ENCODE measurements around the gene SLC7A9. TPM values are rescaled to one million over a fixed set of nuclear protein-coding genes. Genes with fewer than 3 reads are reported as not detected.

Gene SLC7A9
- total and polyA plus RNA-seq, 2 donors (not counting 3 experiments of a cell fraction or from before 2014, with no cell fraction given): 0.06 TPM; not detected in 1

DNA sequence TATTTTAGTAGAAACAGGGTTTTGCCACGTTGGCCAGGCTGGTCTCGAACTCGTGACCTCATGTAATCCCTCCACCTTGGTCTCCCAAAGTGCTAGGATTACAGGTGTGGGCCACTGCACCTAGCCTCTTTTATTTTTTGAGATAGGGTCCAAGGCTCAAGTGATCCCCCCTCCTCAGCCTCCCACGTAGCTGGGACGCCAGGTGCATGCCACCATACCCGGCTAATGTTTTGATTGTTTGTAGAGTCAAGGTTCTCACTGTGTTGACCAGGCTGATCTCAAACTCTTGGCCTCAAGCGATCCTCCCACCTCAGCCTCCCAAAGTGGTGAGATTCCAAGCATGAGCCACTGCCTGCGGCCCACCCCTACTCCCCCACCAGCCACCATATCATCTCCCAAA, 6.3 kb downstream of the SLC7A9 start:
- H3K4me1 ChIP-seq (ENCODE audit: control insufficient read depth, extremely low read depth, insufficient read depth, low read length): no peaks in the 10 kb centered on the region
- no peak overlapping the region for H3K4me3 ChIP-seq (replicated peaks in 1 of 3; ENCODE audit: insufficient read depth in 1 of 3, low read depth in 1 of 3, low read length in 3 of 3)
- no peaks in the 10 kb centered on the region for H4K20me1 ChIP-seq (replicated peaks; ENCODE audit: control insufficient read depth, extremely low read depth, insufficient read depth, low read length)
- no peak for DNase-seq (ENCODE audit: low read depth, low spot score)
- ChIA-PET CTCF (no interaction called here), POLR2A (no interaction called here)
- H3K9me1 ChIP-seq (replicated peaks; ENCODE audit: control insufficient read depth, extremely low read depth, insufficient read depth, low read length): no peaks in the 10 kb centered on the region
- H3K79me2 ChIP-seq (ENCODE audit: control insufficient read depth, insufficient read depth, low read length): no peaks in the 10 kb centered on the region
- no peak for TF ChIP-seq FOS (IDR thresholded peaks at IDR 0.05; ENCODE audit: borderline replicate concordance, insufficient read depth, low read length)
- TF ChIP-seq GATA2 (IDR thresholded peaks at IDR 0.05; ENCODE audit: insufficient read depth, insufficient read length, low read depth, low read length): no peak
- no peak for TF ChIP-seq EZH2 (IDR thresholded peaks at IDR 0.05; ENCODE audit: borderline replicate concordance, low read depth, low read length, severe bottlenecking)
- TF ChIP-seq MYC (IDR thresholded peaks at IDR 0.05; ENCODE audit: low read depth, low read length): no peak
- no peak for TF ChIP-seq JUN (IDR thresholded peaks at IDR 0.05; ENCODE audit: borderline replicate concordance, insufficient read depth, insufficient read length, low read depth)
- TF ChIP-seq POLR2AphosphoS5 (IDR thresholded peaks at IDR 0.05; ENCODE audit: insufficient read depth, low read depth, low read length): no peak
- no peak for TF ChIP-seq POLR2A (IDR thresholded peaks at IDR 0.05; ENCODE audit: low read depth, low read length)
- TF ChIP-seq MAX (IDR thresholded peaks at IDR 0.05; ENCODE audit: insufficient read depth, insufficient read length): no peak
- no peak for TF ChIP-seq CTCF (IDR thresholded peaks at IDR 0.05; ENCODE audit: extremely low read depth in 1 of 2, insufficient read depth in 1 of 2, low read depth in 1 of 2, low read length in 2 of 2)
- no TSS peak for BruUV-seq (replicated peaks)
- H3K36me3 ChIP-seq (ENCODE audit: control insufficient read depth in 2 of 2, extremely low read depth in 1 of 2, insufficient read depth in 2 of 2, low read length in 2 of 2): no peaks in the 10 kb centered on the region
- H3K9me3 ChIP-seq (replicated peaks; ENCODE audit: control insufficient read depth, insufficient read depth, low read length): no peaks in the 10 kb centered on the region
- no peak overlapping the region for H3K27ac ChIP-seq (ENCODE audit: insufficient read depth, low read depth, low read length)
- intact Hi-C loops (cut with micrococcal nuclease) (no loop called here), dilution Hi-C loops (cut with MboI; ENCODE audit: extremely low pct_ligation_motif_present, low sequenced_read_pairs) (no loop called here)
- H3K9ac ChIP-seq (replicated peaks; ENCODE audit: extremely low read depth, insufficient read depth, low read length): no peak overlapping the region
- H2AFZ ChIP-seq (ENCODE audit: low read depth, low read length): no peak overlapping the region
- no peak overlapping the region for H3K4me2 ChIP-seq (ENCODE audit: insufficient read depth, low read length)
- no peak for FAIRE-seq
- no peaks in the 10 kb centered on the region for H3K27me3 ChIP-seq (ENCODE audit: control insufficient read depth in 2 of 2, insufficient read depth in 2 of 2, low read length in 2 of 2)
